ENCODE measurements around the gene ARID1B. TPM values are rescaled to one million over a fixed set of nuclear protein-coding genes. Genes with fewer than 3 reads are reported as not detected.

The ARID1B gene
- total and polyA plus RNA-seq, 2 experiments from 2014 or later: 41.9 to 72.7 TPM

DNA sequence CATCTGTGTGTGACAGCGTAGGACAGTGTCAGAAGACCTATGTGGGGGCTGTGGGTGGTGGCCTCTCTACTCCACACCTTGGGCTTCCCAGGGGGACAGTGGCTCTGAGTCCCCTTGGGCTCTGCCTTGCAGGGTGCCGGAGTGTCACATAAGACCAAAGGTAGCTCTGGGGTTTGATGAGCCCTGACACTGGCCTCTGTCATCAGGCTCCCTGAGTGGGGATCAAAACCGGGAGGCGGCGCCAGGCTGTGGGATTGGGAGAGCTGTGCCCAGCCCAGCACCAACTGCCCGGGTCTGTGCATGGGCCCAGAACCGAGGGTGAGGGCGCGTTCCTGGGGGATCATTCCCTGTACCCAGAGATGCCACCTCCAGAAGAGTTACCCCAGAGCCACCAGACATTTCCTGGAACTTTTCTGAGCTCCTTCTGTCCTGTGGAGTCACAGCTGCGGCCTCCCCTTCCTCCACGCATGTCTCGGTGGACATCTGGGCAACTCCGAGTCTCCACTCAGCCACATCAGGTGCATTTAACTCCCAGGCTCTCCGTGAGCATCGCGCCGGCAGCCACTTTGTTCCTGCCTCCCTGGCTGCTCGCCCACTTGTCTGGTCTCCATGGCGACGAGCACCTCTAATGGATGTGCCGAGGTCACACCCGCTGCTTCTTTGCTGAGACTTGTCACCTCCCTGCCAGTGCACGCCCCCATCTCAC lies 451.4 kb downstream of the ARID1B start:
- Histone ChIP-seq H3K4me3 (no peak overlapping the region), H3K4me1 (ENCODE audit: low read depth) (peaks cover 9% of the 10 kb centered on the region), H3K27me3 (peaks cover 13% of the 10 kb centered on the region), H3K27ac (no peak overlapping the region), H3K9me3 (ENCODE audit: low read depth) (no peaks in the 10 kb centered on the region), H3K36me3 (no peaks in the 10 kb centered on the region)
- TF ChIP-seq, protein P1, sequence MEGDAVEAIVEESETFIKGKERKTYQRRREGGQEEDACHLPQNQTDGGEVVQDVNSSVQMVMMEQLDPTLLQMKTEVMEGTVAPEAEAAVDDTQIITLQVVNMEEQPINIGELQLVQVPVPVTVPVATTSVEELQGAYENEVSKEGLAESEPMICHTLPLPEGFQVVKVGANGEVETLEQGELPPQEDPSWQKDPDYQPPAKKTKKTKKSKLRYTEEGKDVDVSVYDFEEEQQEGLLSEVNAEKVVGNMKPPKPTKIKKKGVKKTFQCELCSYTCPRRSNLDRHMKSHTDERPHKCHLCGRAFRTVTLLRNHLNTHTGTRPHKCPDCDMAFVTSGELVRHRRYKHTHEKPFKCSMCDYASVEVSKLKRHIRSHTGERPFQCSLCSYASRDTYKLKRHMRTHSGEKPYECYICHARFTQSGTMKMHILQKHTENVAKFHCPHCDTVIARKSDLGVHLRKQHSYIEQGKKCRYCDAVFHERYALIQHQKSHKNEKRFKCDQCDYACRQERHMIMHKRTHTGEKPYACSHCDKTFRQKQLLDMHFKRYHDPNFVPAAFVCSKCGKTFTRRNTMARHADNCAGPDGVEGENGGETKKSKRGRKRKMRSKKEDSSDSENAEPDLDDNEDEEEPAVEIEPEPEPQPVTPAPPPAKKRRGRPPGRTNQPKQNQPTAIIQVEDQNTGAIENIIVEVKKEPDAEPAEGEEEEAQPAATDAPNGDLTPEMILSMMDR (IDR thresholded peaks at IDR 0.05; ENCODE audit: low read depth, low read length): no peak
- no peak for DNase-seq (ENCODE audit: low read depth in 1 of 2, low spot score in 1 of 2)

DNA sequence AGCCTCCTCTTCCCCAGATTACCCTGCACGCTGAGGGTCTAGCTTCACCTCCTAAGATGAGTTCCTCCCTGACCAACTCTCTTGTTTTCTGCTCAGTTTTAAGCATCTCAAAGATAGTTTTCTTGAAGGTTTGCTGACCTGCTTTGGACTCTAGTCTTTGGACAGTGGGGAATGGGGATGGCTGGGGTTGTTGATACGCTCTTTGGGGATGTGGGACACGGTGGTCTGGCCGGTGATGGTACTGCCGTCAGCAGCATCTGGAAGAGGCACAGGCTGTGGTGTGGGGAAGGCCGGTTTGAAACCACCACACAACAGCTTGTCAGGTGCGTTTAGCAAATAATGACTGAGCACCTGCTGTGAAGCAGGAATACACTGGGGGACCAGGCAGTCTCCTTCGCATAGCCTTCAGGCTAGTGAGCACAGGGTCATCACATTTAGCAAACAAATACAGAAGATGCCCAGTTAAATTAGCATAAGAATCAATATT lies 452.0 kb downstream of the ARID1B start:
- H3K4me3 ChIP-seq: no peak overlapping the region
- DNase-seq (ENCODE audit: low read depth in 1 of 2, low spot score in 1 of 2): no peak
- peaks cover 9% of the 10 kb centered on the region for H3K4me1 ChIP-seq (ENCODE audit: low read depth)
- H3K9me3 ChIP-seq (ENCODE audit: low read depth): no peaks in the 10 kb centered on the region
- no peaks in the 10 kb centered on the region for H3K36me3 ChIP-seq
- TF ChIP-seq, protein P1 (IDR thresholded peaks at IDR 0.05; ENCODE audit: low read depth, low read length): no peak
- peaks cover 19% of the 10 kb centered on the region for H3K27me3 ChIP-seq
- no peak overlapping the region for H3K27ac ChIP-seq

DNA sequence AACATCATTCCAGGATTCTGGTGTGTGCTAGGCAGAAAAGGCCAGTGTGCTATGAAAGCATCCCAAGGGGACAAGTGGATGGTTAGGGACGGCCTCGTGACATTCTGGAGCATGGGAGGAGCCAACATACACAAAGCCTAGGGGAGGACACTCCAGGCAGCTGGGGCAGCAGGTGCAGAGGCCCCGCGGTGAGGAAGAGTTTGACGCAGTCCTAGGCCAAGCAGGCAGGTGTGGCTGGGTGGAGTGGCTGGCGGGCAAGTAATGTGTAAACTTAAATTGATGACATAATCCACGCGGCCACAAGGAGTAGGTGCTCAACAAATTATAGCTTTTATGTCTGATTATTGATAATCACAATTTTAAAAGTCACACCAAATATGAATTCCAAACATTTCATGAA lies 452.5 kb downstream of the ARID1B start:
- Histone ChIP-seq H3K4me1 (ENCODE audit: low read depth) (peaks cover 9% of the 10 kb centered on the region), H3K36me3 (no peaks in the 10 kb centered on the region), H3K9me3 (ENCODE audit: low read depth) (no peaks in the 10 kb centered on the region), H3K27ac (no peak overlapping the region), H3K4me3 (no peak overlapping the region), H3K27me3 (peaks cover 25% of the 10 kb centered on the region)
- TF ChIP-seq, protein P1 (IDR thresholded peaks at IDR 0.05; ENCODE audit: low read depth, low read length): no peak
- DNase-seq (ENCODE audit: low read depth in 1 of 2, low spot score in 1 of 2): no peak

DNA sequence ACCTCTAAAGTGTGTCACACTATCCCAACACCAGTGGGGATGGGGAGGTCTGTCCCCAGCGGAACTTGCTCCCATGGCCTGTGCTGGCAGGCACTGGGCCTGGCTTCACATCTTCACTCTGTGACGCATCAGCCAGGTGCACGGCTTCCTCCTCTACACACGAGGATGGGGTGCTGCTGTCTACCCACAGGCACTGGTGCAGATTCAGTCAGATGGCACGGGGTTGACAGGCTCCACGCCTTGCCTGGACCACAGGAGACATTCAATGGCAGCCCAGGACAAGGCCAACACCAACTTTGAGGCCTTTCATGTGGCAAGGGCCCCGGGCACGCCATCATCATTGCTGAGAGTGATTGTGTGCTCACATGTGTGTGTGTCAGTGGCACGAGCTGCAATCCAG lies 453.7 kb downstream of the ARID1B start:
- TF ChIP-seq, protein P1 (IDR thresholded peaks at IDR 0.05; ENCODE audit: low read depth, low read length): no peak
- no peaks in the 10 kb centered on the region for H3K9me3 ChIP-seq (ENCODE audit: low read depth)
- H3K27ac ChIP-seq: no peak overlapping the region
- no peaks in the 10 kb centered on the region for H3K36me3 ChIP-seq
- no peak overlapping the region for H3K4me3 ChIP-seq
- no peak for DNase-seq (ENCODE audit: low read depth in 1 of 2, low spot score in 1 of 2)
- H3K4me1 ChIP-seq (ENCODE audit: low read depth): peaks cover 9% of the 10 kb centered on the region
- H3K27me3 ChIP-seq: peaks cover 37% of the 10 kb centered on the region

DNA sequence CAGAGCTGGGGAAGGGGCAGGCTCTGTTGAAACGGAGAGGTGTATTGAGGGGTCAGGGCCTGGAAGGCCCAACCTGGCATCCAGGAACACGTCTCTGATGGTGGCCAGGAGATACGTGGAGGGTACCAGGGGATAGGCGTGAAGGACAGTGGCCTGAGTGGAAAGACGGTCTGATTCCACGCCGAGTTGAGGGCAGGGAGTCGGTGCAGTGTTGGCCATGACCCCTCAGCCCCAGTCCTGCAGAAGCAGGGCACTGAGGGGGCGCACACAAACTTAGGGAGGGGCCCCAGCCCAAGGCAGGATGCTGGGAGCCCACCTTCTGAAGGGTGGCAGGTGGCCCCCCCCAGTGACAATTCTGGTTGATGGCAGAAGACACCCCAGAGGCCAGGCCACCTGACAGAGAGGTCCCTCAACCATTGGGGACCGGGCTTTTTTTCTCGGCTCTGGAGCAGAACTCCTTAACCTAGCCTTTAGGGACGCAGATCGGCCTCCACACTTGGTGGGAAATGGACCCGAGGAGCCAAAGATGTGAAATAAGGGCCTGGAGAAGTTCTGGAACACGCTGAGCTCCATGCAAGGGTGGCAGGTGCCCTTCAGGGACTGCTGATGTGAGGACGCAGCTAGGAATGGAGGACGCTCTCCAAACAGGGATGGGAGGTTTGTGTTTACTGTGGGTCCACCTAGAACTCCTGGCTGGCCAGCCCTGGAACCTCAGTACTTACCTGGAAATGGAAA lies 455.1 kb downstream of the ARID1B start:
- Histone ChIP-seq H3K4me3 (no peak overlapping the region), H3K9me3 (ENCODE audit: low read depth) (no peaks in the 10 kb centered on the region), H3K36me3 (no peaks in the 10 kb centered on the region), H3K4me1 (ENCODE audit: low read depth) (no peaks in the 10 kb centered on the region), H3K27ac (no peak overlapping the region), H3K27me3 (peaks cover 51% of the 10 kb centered on the region)
- TF ChIP-seq, protein P1 (IDR thresholded peaks at IDR 0.05; ENCODE audit: low read depth, low read length): no peak
- DNase-seq (ENCODE audit: low read depth in 1 of 2, low spot score in 1 of 2): no peak
